Esophagus squamous epithelium (tissue), 5 donors: ENCODE results near the gene MAGEH1. TPM values are rescaled to one million over a fixed set of nuclear protein-coding genes. Genes with fewer than 3 reads are reported as not detected.
"Not testable (repeated sequence)": the region's sequence is repeated elsewhere in the genome, so short reads cannot be mapped to it uniquely, and the experiment has no call there.

Experiments used
- DNase-seq: peaks from one replicate; lab custom pipeline; 2025; lab: John Stamatoyannopoulos, UW
- H3K27ac ChIP-seq, 4 donors: fragments of 200-600 bp; sonication (generic); one replicate each; pipeline ENCODE4 v1.5.1; 2016 to 2019; ENCODE audit warnings: mild to moderate bottlenecking in 1 of 4
- H3K27me3 ChIP-seq, 4 donors: fragments of 200-600 bp; sonication (generic); 1 replicate in 3 of 4; 2 replicates in 1 of 4; pipeline versions ENCODE4 v1.5.1 to v1.6.0; 2017 to 2021; ENCODE audit warnings: antibody characterized with exemption in 1 of 4
- H3K36me3 ChIP-seq, 3 donors: fragments of 200-600 bp; sonication (generic); one replicate each; pipeline ENCODE4 v1.5.1; 2016 to 2019
- H3K4me1 ChIP-seq, 3 donors: fragments of 200-600 bp; sonication (generic); one replicate each; pipeline ENCODE4 v1.5.1; 2017 to 2019
- H3K4me3 ChIP-seq, 4 donors: fragments of 200-600 bp; sonication (generic); 1 replicate in 3 of 4; 2 replicates in 1 of 4; pipeline ENCODE4 v1.5.1; 2016 to 2019; ENCODE audit warnings: mild to moderate bottlenecking in 2 of 4, moderate library complexity in 1 of 4
- H3K9me3 ChIP-seq, 3 donors: fragments of 200-600 bp; sonication (generic); one replicate each; pipeline ENCODE4 v1.5.1; 2016 to 2019
- POLR2A ChIP-seq, 4 donors: fragments of 450-650 bp; IDR thresholded peaks; one replicate each; pipeline ENCODE4 v1.6.1; 2017; ENCODE audit warnings: antibody characterized with exemption in 4 of 4, mild to moderate bottlenecking in 4 of 4, moderate library complexity in 3 of 4
- WGBS, 2 donors: methylation state at CpG; one replicate each; pipeline ENCODE4 v1.1.5; 2018; 5-methylcytosine and 5-hydroxymethylcytosine counted together
- intact Hi-C: fragments of 100-400 bp; cut with DNase I; formaldehyde crosslinking; loops from one replicate; pipeline ENCODE4 v1.15.0; 2022
- total RNA-seq, 4 donors: library from RNA; depleted of rRNA; stranded (reverse); fragments of >200 nt; gene quantifications; one replicate each; pipeline ENCODE4 v1.1.0, GENCODE V29; 2016
- TF ChIP-seq, protein P1 (sequence below), 6 experiments: fragments of 450-650 bp in 4 of 6; fragments of 200-600 bp in 2 of 6; sonication (generic) in 2 of 6; IDR thresholded peaks; one replicate each; pipeline ENCODE4 v1.5.1; 2016 to 2019; ENCODE audit warnings: antibody characterized with exemption in 6 of 6, mild to moderate bottlenecking in 4 of 6, moderate library complexity in 4 of 6
- donor health status: DM: yes; HTN: yes; CAD: no.

The MAGEH1 gene
- total RNA-seq, 4 donors from 2014 or later = 2.4 to 11.1 (median 4.7) TPM

DNA sequence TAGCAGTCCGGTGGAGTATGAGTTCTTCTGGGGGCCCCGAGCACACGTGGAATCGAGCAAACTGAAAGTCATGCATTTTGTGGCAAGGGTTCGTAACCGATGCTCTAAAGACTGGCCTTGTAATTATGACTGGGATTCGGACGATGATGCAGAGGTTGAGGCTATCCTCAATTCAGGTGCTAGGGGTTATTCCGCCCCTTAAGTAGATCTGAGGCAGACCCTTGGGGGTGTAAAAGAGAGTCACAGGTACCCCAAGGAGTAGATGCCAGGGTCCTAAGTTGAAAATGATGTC is 852 bp downstream of the MAGEH1 start:
- Histone ChIP-seq H3K4me1 (peaks cover 0 to 4% (median 0%) of the 10 kb centered on the region in 3 donors), H3K27ac (peak overlapping the region in 3 of 4 donors; percentile 83 to 84 (median 83)), H3K36me3 (no peaks in the 10 kb centered on the region), H3K27me3 (no peaks in the 10 kb centered on the region), H3K9me3 (no peaks in the 10 kb centered on the region), H3K4me3 (peak overlapping the region; percentile 46 to 69 (median 62))
- no peak for DNase-seq
- WGBS, 2 donors = 54% methylated on average over 8 of the region's 9 CpGs; no CpG with 5 or more reads in 1 of the 2 donors
- TF ChIP-seq POLR2A (IDR thresholded peaks at IDR 0.05) = no peak
- TF ChIP-seq, protein P1, sequence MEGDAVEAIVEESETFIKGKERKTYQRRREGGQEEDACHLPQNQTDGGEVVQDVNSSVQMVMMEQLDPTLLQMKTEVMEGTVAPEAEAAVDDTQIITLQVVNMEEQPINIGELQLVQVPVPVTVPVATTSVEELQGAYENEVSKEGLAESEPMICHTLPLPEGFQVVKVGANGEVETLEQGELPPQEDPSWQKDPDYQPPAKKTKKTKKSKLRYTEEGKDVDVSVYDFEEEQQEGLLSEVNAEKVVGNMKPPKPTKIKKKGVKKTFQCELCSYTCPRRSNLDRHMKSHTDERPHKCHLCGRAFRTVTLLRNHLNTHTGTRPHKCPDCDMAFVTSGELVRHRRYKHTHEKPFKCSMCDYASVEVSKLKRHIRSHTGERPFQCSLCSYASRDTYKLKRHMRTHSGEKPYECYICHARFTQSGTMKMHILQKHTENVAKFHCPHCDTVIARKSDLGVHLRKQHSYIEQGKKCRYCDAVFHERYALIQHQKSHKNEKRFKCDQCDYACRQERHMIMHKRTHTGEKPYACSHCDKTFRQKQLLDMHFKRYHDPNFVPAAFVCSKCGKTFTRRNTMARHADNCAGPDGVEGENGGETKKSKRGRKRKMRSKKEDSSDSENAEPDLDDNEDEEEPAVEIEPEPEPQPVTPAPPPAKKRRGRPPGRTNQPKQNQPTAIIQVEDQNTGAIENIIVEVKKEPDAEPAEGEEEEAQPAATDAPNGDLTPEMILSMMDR (IDR thresholded peaks at IDR 0.05) = no peak
- intact Hi-C loops = no loop called here

DNA sequence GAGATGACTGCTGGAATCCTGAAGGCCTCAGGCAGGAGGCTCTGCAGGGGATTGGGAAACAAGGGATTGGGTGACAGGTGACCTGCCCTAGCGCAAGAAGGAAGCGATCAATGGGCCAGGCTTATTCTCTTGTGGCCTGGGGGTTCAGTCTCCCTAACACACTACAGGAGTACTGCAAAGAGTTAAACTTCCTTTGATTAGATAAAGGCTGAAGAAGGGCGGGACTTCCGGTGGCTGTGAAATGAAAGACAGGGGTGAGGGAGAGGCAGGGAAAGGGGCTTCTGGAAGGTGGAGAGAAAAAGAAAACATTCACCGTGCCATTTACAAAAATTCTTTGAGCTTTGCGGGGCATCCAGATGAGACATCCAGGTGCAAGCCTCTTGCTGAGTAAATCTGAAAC is 3.8 kb downstream of the MAGEH1 start:
- H3K27me3 ChIP-seq, H3K36me3 ChIP-seq, intact Hi-C loops, H3K4me3 ChIP-seq, H3K4me1 ChIP-seq, H3K27ac ChIP-seq, DNase-seq, H3K9me3 ChIP-seq: not testable (repeated sequence)
- no CpG with 5 or more reads among the region's 6 CpGs for WGBS, 2 donors

DNA sequence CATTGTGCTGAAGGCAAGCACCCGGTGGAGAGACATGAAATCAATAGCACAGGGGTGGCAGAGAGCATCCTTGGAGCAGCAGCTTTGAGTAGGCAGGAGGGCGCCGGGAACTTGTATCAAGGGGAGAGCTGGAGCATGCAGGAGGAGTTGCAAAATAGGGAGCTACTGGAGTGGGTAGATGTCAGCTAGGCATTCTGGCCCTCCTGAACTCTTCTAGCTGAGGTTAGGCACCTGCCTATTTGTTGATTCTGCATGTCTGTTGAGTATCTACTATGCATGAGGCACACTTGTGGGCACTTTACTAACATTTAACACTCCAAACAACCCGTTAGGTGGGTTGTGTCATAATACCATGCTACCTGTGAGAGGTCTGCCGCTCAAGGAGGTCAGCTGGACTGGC is 7.5 kb downstream of the MAGEH1 start:
- DNase-seq, H3K27ac ChIP-seq, intact Hi-C loops, H3K4me1 ChIP-seq, H3K4me3 ChIP-seq, H3K36me3 ChIP-seq, H3K27me3 ChIP-seq, H3K9me3 ChIP-seq: not testable (repeated sequence)
- no CpG with 5 or more reads among the region's 5 CpGs for WGBS, 2 donors

DNA sequence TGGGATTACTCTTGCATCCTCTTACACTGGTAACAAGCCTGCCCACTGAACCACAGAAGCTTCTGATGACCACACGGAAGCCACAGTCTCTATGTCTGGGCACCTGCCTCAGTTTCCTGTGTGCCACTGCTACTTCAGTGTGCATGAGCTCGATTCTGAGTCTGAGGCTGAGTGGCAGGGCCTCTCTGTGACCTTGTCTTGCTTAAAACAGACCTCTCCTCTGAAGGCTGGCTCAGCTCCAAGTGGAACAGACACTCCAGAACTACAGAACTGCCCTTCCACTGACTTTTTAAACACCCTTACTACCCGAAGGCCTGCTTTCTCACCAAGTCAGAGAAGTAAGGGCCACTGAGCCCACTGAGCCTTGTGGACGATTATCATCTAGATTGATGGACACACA is 8.0 kb downstream of the MAGEH1 start:
- H3K27ac ChIP-seq, intact Hi-C loops, DNase-seq, H3K36me3 ChIP-seq, H3K27me3 ChIP-seq, H3K4me1 ChIP-seq, H3K4me3 ChIP-seq, H3K9me3 ChIP-seq: not testable (repeated sequence)
- no CpG with 5 or more reads among the region's 4 CpGs for WGBS, 2 donors

DNA sequence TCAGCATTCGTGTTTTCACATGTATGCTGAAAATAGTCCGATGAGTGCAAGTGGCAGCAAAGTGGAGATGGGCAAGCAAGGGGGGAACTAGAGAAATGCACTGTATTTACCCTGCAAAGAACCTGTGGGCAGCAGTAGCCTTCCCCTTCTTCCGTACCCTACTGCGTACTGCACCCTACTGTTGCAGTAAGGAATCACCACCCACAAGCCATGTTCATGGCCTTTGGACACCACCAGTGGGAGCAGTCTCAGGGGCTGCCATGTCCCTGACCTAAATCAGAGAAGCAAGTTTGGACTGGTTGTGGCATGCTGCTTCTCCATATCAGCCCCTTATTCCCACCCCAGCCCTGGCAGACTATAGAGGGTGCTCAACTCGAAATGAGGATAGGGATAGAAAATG is 12.1 kb downstream of the MAGEH1 start:
- H3K9me3 ChIP-seq, intact Hi-C loops, H3K4me1 ChIP-seq, H3K27ac ChIP-seq, H3K36me3 ChIP-seq, H3K4me3 ChIP-seq, DNase-seq, H3K27me3 ChIP-seq: not testable (repeated sequence)
- WGBS, 2 donors = no CpG with 5 or more reads among the region's 5 CpGs

DNA sequence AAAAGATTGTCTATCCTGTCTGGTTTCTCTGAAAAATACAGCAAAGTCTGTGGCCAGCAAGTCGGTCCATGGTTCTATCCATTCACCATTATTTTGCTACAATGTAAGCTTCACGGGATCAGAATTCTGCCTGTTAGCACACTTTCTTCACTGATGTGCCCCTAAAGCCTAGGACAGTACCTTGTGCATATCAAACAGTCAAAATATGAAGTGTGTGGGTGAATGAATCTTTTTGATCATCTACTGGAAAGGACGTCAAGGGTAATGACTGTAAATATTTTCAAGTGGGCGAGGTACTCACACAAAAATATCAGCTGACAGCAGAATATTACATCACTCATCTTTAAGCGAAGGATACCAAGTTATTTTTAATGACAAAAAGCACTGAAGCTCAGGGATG is 13.2 kb downstream of the MAGEH1 start:
- H3K4me3 ChIP-seq, H3K4me1 ChIP-seq, DNase-seq, intact Hi-C loops, H3K9me3 ChIP-seq, H3K27ac ChIP-seq, H3K27me3 ChIP-seq, H3K36me3 ChIP-seq: not testable (repeated sequence)
- no CpG with 5 or more reads among the region's 5 CpGs for WGBS, 2 donors

DNA sequence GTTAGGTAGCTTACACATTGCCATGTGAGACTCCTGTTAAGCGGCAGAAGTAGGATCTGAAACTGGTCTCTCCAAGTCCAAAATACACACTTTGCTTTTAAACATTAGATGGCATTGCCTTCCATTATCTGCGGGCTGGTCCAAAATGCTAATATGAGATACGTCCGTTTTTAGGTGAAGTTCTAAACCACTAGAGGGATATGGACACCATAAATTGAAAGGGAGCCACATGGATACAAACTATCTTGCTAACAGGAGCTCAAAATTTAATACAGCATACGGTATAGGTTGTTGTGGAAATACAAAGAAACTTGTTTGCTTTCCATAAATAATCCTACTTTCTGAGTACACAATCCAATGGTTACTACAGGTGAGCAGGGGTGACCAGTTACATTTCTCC is 13.9 kb downstream of the MAGEH1 start:
- H3K4me3 ChIP-seq, DNase-seq, H3K4me1 ChIP-seq, H3K27me3 ChIP-seq, H3K27ac ChIP-seq, H3K9me3 ChIP-seq, intact Hi-C loops, H3K36me3 ChIP-seq: not testable (repeated sequence)
- no CpG with 5 or more reads among the region's 5 CpGs for WGBS, 2 donors

DNA sequence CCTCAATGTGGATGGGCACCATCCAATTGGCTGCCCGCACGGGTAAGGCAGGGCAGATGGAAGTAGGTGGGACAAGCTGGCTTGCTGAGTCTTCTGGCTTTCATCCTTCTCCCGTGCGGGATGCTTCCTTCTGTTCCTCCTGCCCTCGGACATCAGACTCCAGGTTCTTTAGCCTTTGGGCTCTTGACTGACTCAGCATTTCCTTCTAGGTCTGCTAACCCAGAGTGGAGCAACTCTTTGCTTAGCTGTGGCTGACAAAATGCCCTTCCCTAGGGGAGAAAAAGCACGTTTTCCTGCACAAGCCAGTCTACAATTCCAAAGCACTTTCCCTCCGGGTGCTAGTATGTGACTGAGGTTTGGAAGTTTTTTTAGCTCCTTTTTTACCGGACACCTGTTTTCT is 28.0 kb downstream of the MAGEH1 start:
- H3K4me3 ChIP-seq, intact Hi-C loops: not testable (repeated sequence)
- 73 to 82% methylated on average over 3 to 6 of the region's 8 CpGs for whole genome bisulfite sequencing, 2 donors

DNA sequence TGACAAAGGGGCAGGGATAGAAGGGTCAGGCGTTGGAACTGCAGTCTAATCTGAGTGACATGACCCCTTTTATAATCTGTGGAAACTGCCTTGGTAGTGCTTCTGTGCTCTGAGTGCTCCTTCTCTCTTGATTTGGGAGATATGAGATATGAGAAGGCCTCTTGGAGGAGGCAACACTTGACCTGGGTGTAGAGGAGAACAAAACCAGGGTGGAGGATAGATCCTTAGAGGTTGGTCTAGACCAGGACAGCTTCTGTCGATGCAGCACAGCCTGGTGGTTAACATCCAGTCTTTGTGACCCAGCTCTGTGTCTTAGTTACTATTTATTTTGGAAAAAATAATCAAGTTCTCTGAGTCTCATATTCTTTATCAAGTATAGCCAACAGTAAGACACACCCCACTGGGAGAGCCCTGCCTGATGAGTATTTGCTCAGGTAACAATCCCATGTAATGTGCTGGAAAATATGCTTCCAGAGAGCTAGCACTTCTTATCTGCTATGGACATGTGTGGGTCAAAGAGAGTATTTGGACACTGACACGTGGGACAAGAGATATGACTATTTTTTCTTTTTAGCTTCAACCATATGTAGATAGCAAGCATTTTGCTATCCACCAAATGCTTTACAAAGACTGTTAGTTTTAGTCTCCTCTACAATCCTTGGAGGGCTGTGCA is 28.6 kb downstream of the MAGEH1 start:
- WGBS, 2 donors = 33 to 39% methylated on average over 1 to 3 of the region's 3 CpGs
- no peaks in the 10 kb centered on the region for H3K4me1 ChIP-seq
- DNase-seq = no peak
- no peaks in the 10 kb centered on the region for H3K36me3 ChIP-seq
- no peak overlapping the region for H3K4me3 ChIP-seq
- H3K9me3 ChIP-seq = no peaks in the 10 kb centered on the region
- TF ChIP-seq, protein P1 (IDR thresholded peaks at IDR 0.05) = no peak
- TF ChIP-seq POLR2A (IDR thresholded peaks at IDR 0.05) = no peak
- intact Hi-C loops = no loop called here
- no peak overlapping the region for H3K27ac ChIP-seq
- no peaks in the 10 kb centered on the region for H3K27me3 ChIP-seq

More for the DNA sequence above, 28.0 kb downstream of the MAGEH1 start:
- H3K4me1 ChIP-seq, H3K27ac ChIP-seq, H3K9me3 ChIP-seq, H3K27me3 ChIP-seq, H3K36me3 ChIP-seq, DNase-seq: not testable (repeated sequence)
